CD14-positive monocyte (primary cell): ENCODE measurements around the gene NUDT8. TPM values are rescaled to one million over a fixed set of nuclear protein-coding genes. Genes with fewer than 3 reads are reported as not detected.

Experiments
- DNase-seq, 3 donors: peaks; one replicate each; pipeline ENCODE4 v3.0.0-alpha.2; 2011 to 2022
- H2AFZ ChIP-seq: 2 replicates; pipeline ENCODE4 v1.6.0; 2012; ENCODE audit warnings: mild to moderate bottlenecking, low read depth, low read length, inconsistent platforms; ENCODE audit not compliant: insufficient read depth, poor library complexity, severe bottlenecking
- H3K27ac ChIP-seq, 2 donors: 1 replicate in 1 of 2; 2 replicates in 1 of 2; pipeline ENCODE4 v1.5.1; 2012 to 2013; ENCODE audit warnings: low read length in 2 of 2, control low read depth in 1 of 2, inconsistent platforms in 1 of 2, low read depth in 1 of 2, mild to moderate bottlenecking in 1 of 2
- H3K27me3 ChIP-seq, 2 donors: one replicate each; pipeline versions ENCODE4 v1.6.0 to v1.6.1; 2011 to 2013; ENCODE audit warnings: low read length in 2 of 2; ENCODE audit not compliant: control insufficient read depth in 2 of 2, insufficient read depth in 2 of 2
- H3K36me3 ChIP-seq, 2 donors: replicated peaks in 1 of 2; 1 replicate in 1 of 2; 2 replicates in 1 of 2; pipeline versions ENCODE4 v1.5.1 to v1.6.1; 2012 to 2013; ENCODE audit warnings: low read length in 2 of 2, control low read depth in 1 of 2, inconsistent platforms in 1 of 2, mild to moderate bottlenecking in 1 of 2; ENCODE audit not compliant: insufficient read depth in 2 of 2, control insufficient read depth in 1 of 2
- H3K4me1 ChIP-seq, 2 donors: 1 replicate in 1 of 2; 2 replicates in 1 of 2; pipeline versions ENCODE4 v1.5.1 to v1.6.1; 2012 to 2013; ENCODE audit warnings: low read length in 2 of 2, control low read depth in 1 of 2, inconsistent platforms in 1 of 2, mild to moderate bottlenecking in 1 of 2, moderate library complexity in 1 of 2; ENCODE audit not compliant: insufficient read depth in 2 of 2, control insufficient read depth in 1 of 2
- H3K4me2 ChIP-seq: replicated peaks from 2 replicates; pipeline ENCODE3; 2012; ENCODE audit warnings: low read length, moderate library complexity, mild to moderate bottlenecking; ENCODE audit not compliant: poor library complexity, severe bottlenecking; ENCODE audit errors: extremely low read depth
- H3K4me3 ChIP-seq, 3 experiments: fragments of 200-600 bp in 1 of 3; sonication (generic) in 1 of 3; replicated peaks in 1 of 3; 1 replicate in 2 of 3; 2 replicates in 1 of 3; pipeline ENCODE4 v1.5.1; 2011 to 2013; ENCODE audit warnings: low read length in 3 of 3, mild to moderate bottlenecking in 3 of 3, control low read depth in 2 of 3, low read depth in 2 of 3, inconsistent platforms in 1 of 3, moderate library complexity in 1 of 3
- H3K79me2 ChIP-seq: 2 replicates; pipeline ENCODE4 v1.6.0; 2012; ENCODE audit warnings: mild to moderate bottlenecking, control low read depth, inconsistent platforms, low read length, moderate library complexity; ENCODE audit not compliant: insufficient read depth
- H3K9ac ChIP-seq: 2 replicates; pipeline ENCODE4 v1.6.0; 2017; ENCODE audit warnings: low read length, mild to moderate bottlenecking; ENCODE audit not compliant: insufficient read depth, poor library complexity, severe bottlenecking
- H3K9me3 ChIP-seq, 2 donors: replicated peaks in 1 of 2; 1 replicate in 1 of 2; 2 replicates in 1 of 2; pipeline versions ENCODE4 v1.5.1 to v1.6.1; 2012 to 2013; ENCODE audit warnings: low read length in 2 of 2, control low read depth in 1 of 2; ENCODE audit not compliant: control insufficient read depth in 1 of 2, insufficient read depth in 1 of 2
- H4K20me1 ChIP-seq: 2 replicates; pipeline ENCODE4 v1.6.0; 2012; ENCODE audit warnings: mild to moderate bottlenecking, low read length, control low read depth, moderate library complexity; ENCODE audit not compliant: insufficient read depth
- H3K27ac Mint-ChIP-seq, 7 donors: one replicate each; pipeline ENCODE4 v1.8.0; 2020; ENCODE audit warnings: mild to moderate bottlenecking in 7 of 7, mixed read lengths in 7 of 7, moderate library complexity in 6 of 7, inconsistent platforms in 2 of 7
- H3K27me3 Mint-ChIP-seq, 3 donors: one replicate each; pipeline ENCODE4 v1.8.0; 2021 to 2022; ENCODE audit warnings: low read depth in 3 of 3, mild to moderate bottlenecking in 3 of 3, mixed read lengths in 3 of 3, moderate library complexity in 3 of 3, inconsistent platforms in 1 of 3
- H3K36me3 Mint-ChIP-seq, 2 donors: one replicate each; pipeline ENCODE4 v1.8.0; 2020; ENCODE audit warnings: mixed read lengths in 2 of 2, inconsistent platforms in 1 of 2, mild to moderate bottlenecking in 1 of 2
- H3K4me1 Mint-ChIP-seq: one replicate; pipeline ENCODE4 v1.8.0; 2020; ENCODE audit warnings: mild to moderate bottlenecking, mixed read lengths
- H3K4me3 Mint-ChIP-seq, 2 donors: one replicate each; pipeline ENCODE4 v1.8.0; 2020; ENCODE audit warnings: mild to moderate bottlenecking in 2 of 2, mixed read lengths in 2 of 2, moderate library complexity in 1 of 2
- H3K9me3 Mint-ChIP-seq, 7 donors: one replicate each; pipeline ENCODE4 v1.8.0; 2020 to 2022; ENCODE audit warnings: mixed read lengths in 7 of 7, mild to moderate bottlenecking in 6 of 7, moderate library complexity in 6 of 7, inconsistent platforms in 2 of 7
- WGBS: methylation state at CpG from one replicate; pipeline ENCODE4 v1.1.5; 2013; ENCODE audit warnings: missing lambda C conversion rate; ENCODE audit not compliant: insufficient coverage; 5-methylcytosine and 5-hydroxymethylcytosine counted together
- intact Hi-C, 2 donors: fragments of 100-400 bp; cut with micrococcal nuclease; formaldehyde crosslinking; loops; one replicate each; pipeline versions ENCODE4 v1.15.0 to v1.15.1; 2023
- polyA plus RNA-seq, 3 donors: library from polyadenylated mRNA; depleted of rRNA in 1 of 3; unstranded in 2 of 3; stranded (reverse) in 1 of 3; fragments of 300-500 nt in 2 of 3; fragments of >200 nt in 1 of 3; fragmentation: Illumina TruSeq in 2 of 3; gene quantifications; 1 replicate in 2 of 3; 2 replicates in 1 of 3; pipeline ENCODE4 v1.2.3, GENCODE V29; 2012 to 2021
- TF ChIP-seq, protein P1 (sequence below): fragments of 200-600 bp; IDR thresholded peaks from one replicate; pipeline ENCODE4 v1.8.0; 2022; ENCODE audit warnings: antibody characterized with exemption, mild to moderate bottlenecking

NUDT8 gene
- polyA plus RNA-seq, 3 donors: 0.92 to 1.4 (median 1.3) TPM

DNA sequence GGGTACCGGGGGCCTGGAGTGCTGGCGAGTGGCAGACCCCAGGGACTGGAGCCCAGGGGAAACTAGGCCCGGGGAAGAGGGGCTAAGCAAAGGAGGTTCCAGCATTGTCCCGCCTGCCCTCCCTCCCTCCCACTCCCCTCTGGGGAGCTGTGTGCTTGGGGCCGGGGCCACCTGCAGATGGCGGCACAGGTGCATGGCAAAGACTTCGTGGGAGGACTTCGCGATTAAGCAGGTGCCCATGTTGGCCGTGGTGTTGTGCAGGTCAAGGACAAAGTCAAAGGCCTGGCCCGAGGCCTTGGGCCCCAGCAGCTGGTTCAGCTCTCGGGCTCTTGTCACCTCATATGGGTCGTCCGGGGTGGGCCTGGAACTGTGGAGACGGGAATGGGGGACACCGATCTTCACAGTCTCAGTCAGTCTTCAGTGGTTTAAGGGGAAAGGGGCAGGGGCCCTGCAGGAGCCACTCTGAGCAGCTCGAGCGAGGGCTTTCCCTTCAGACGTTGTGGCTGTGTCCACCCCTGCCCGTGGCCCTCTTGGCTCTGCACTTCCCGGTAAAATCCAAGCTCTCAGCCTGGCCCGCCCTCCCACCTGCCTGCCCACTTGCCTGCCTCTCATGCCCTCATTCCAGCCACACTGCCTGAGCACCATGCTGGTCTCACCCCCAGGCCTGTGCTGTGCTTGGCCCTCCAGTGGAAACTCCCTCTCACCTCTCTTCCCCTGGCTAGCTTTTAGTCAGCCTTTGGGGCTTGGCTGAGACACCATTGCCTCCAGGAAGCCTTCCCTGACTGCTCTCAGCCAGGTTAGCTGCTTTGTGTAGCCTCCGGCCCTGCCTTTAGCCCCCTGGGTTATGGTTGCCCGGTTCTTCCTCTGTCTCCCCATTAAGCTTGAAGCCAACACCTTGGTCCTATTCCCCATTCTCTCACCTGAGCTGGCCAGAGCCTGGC, 16.1 kb upstream of the NUDT8 start:
- no peaks in the 10 kb centered on the region for H4K20me1 ChIP-seq
- peaks cover 4 to 10% of the 10 kb centered on the region in 2 donors for H3K9me3 ChIP-seq
- H3K27ac Mint-ChIP-seq: peak overlapping the region in 1 of 7 donors; percentile 21
- no peak overlapping the region for H2AFZ ChIP-seq
- H3K36me3 ChIP-seq: no peaks in the 10 kb centered on the region
- H3K27me3 Mint-ChIP-seq: peaks cover 10 to 37% (median 29%) of the 10 kb centered on the region in 3 donors
- intact Hi-C loops: no loop called here
- peaks cover 3 to 13% (median 6%) of the 10 kb centered on the region in 7 donors for H3K9me3 Mint-ChIP-seq
- no peaks in the 10 kb centered on the region for H3K79me2 ChIP-seq
- no peak overlapping the region for H3K4me3 Mint-ChIP-seq
- peaks cover 0 to 20% of the 10 kb centered on the region in 2 donors for H3K27me3 ChIP-seq
- TF ChIP-seq, protein P1, sequence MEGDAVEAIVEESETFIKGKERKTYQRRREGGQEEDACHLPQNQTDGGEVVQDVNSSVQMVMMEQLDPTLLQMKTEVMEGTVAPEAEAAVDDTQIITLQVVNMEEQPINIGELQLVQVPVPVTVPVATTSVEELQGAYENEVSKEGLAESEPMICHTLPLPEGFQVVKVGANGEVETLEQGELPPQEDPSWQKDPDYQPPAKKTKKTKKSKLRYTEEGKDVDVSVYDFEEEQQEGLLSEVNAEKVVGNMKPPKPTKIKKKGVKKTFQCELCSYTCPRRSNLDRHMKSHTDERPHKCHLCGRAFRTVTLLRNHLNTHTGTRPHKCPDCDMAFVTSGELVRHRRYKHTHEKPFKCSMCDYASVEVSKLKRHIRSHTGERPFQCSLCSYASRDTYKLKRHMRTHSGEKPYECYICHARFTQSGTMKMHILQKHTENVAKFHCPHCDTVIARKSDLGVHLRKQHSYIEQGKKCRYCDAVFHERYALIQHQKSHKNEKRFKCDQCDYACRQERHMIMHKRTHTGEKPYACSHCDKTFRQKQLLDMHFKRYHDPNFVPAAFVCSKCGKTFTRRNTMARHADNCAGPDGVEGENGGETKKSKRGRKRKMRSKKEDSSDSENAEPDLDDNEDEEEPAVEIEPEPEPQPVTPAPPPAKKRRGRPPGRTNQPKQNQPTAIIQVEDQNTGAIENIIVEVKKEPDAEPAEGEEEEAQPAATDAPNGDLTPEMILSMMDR: no peak
- H3K4me2 ChIP-seq: no peak overlapping the region
- no peaks in the 10 kb centered on the region for H3K36me3 Mint-ChIP-seq
- no peak overlapping the region for H3K27ac ChIP-seq
- H3K4me3 ChIP-seq: no peak overlapping the region
- no peak overlapping the region for H3K9ac ChIP-seq
- WGBS: 91% methylated on average over 13 of the region's 24 CpGs
- peaks cover 41 to 46% of the 10 kb centered on the region in 2 donors for H3K4me1 ChIP-seq
- peaks cover 42% of the 10 kb centered on the region for H3K4me1 Mint-ChIP-seq
- peak in 1 of 3 donors; percentile 1 for DNase-seq

DNA sequence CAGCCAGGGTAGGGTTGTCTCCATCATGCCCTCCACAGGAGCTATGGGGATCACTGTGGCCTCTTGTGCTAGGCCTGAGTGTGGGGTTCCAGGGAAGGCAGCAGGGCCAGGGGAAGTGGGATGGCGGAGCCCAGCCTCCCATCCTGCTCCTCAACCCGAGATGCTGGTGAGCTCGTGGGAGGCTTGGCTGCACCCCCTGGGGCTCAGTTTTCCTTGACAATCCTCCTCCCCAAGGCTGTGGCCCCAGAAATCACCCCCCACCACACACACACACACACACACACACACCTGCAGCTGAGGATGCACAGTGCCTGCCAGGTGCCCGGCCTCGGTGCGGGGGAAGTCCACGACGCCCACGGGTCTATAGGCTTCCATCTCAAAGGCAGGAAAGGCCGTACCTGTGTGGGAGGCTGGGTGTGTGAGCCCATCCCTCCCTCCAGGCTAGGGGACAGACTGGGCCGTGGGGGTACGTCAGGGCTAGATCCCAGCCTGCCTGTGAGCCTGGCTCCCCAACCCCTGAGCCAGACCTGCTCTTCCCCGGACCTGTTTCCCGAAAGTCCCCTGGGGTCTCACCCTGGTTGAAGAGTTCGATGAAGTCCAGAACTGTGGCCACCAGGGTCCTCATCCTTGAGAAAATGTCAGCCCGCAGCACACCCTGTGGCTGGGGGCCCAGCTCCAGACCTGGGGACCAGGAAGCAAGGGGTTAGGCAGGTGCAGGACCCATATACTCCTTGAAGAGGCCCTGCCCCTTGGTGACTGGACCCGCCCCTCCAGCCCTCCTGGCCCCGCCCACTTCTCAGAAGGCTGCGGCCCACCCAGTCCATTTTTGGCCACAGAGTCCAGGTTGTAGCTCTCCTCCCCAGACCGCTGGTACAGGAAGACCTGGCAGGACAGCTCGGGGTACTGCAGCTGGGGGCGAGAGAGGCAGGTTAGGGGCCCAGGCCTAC, 15.0 kb upstream of the NUDT8 start:
- 96% methylated on average over 20 of the region's 22 CpGs for WGBS
- H4K20me1 ChIP-seq: no peaks in the 10 kb centered on the region
- peaks cover 32% of the 10 kb centered on the region for H3K4me1 Mint-ChIP-seq
- H2AFZ ChIP-seq: no peak overlapping the region
- H3K9me3 ChIP-seq: peaks cover 4 to 10% of the 10 kb centered on the region in 2 donors
- no peaks in the 10 kb centered on the region for H3K36me3 Mint-ChIP-seq
- TF ChIP-seq, protein P1: no peak
- no peak overlapping the region for H3K4me2 ChIP-seq
- peaks cover 0 to 20% of the 10 kb centered on the region in 2 donors for H3K27me3 ChIP-seq
- peaks cover 3 to 13% (median 6%) of the 10 kb centered on the region in 7 donors for H3K9me3 Mint-ChIP-seq
- no peak overlapping the region for H3K27ac Mint-ChIP-seq
- H3K27me3 Mint-ChIP-seq: peaks cover 13 to 37% (median 29%) of the 10 kb centered on the region in 3 donors
- intact Hi-C loops: no loop called here
- no peak for DNase-seq
- no peak overlapping the region for H3K4me3 Mint-ChIP-seq
- no peaks in the 10 kb centered on the region for H3K36me3 ChIP-seq
- H3K4me3 ChIP-seq: no peak overlapping the region
- H3K79me2 ChIP-seq: no peaks in the 10 kb centered on the region
- no peak overlapping the region for H3K9ac ChIP-seq
- H3K4me1 ChIP-seq: peaks cover 32 to 35% of the 10 kb centered on the region in 2 donors
- H3K27ac ChIP-seq: no peak overlapping the region
